Heart left ventricle (tissue), 16 donors: ENCODE measurements around the gene CCNYL1. TPM values are rescaled to one million over a fixed set of nuclear protein-coding genes. Genes with fewer than 3 reads are reported as not detected.
A peak's percentile ranks its signal among the peaks of the same experiment; 100 is the strongest.

Experiments used
- ATAC-seq, 4 donors: fragments of 200-7000 bp; cut with Tn5 transposase; one replicate each; pipeline ENCODE4 v1.9.1; 2020 to 2022; ENCODE audit warnings: moderate library complexity in 4 of 4, mild to moderate bottlenecking in 3 of 4, moderate number of reproducible peaks in 1 of 4
- DNase-seq, 5 donors: peaks; one replicate each; pipeline ENCODE4 v3.0.0-alpha.2; 2020
- H3K27ac ChIP-seq, 12 donors: fragments of 200-600 bp; sonication (generic) in 4 of 12; one replicate each; pipeline versions ENCODE4 v1.5.0 to v1.8.0; 2016 to 2022; ENCODE audit warnings: mild to moderate bottlenecking in 2 of 12
- H3K27me3 ChIP-seq, 9 donors: fragments of 200-600 bp; sonication (generic) in 2 of 9; one replicate each; pipeline versions ENCODE4 v1.5.1 to v1.8.0; 2016 to 2022; ENCODE audit warnings: mild to moderate bottlenecking in 3 of 9
- H3K36me3 ChIP-seq, 9 donors: fragments of 200-600 bp; sonication (generic) in 2 of 9; one replicate each; pipeline versions ENCODE4 v1.5.0 to v1.8.0; 2018 to 2022; ENCODE audit warnings: mild to moderate bottlenecking in 2 of 9
- H3K4me1 ChIP-seq, 12 donors: fragments of 200-600 bp; sonication (generic) in 4 of 12; one replicate each; pipeline versions ENCODE4 v1.5.0 to v1.8.0; 2016 to 2022; ENCODE audit warnings: mild to moderate bottlenecking in 3 of 12
- H3K4me3 ChIP-seq, 12 donors: fragments of 200-600 bp; sonication (generic) in 4 of 12; one replicate each; pipeline versions ENCODE4 v1.5.0 to v1.8.0; 2017 to 2022; ENCODE audit warnings: mild to moderate bottlenecking in 9 of 12, moderate library complexity in 4 of 12
- H3K9me3 ChIP-seq, 12 donors: fragments of 200-600 bp; sonication (generic) in 4 of 12; one replicate each; pipeline versions ENCODE4 v1.5.0 to v1.8.0; 2016 to 2022; ENCODE audit warnings: mild to moderate bottlenecking in 1 of 12
- CTCF ChIP-seq, 12 donors: fragments of 200-600 bp; sonication (generic) in 4 of 12; IDR thresholded peaks; one replicate each; pipeline versions ENCODE4 v1.5.0 to v1.8.0; 2018 to 2022; ENCODE audit warnings: antibody characterized with exemption in 12 of 12, mild to moderate bottlenecking in 5 of 12
- POLR2A ChIP-seq, 2 donors: fragments of 450-650 bp; IDR thresholded peaks; one replicate each; pipeline ENCODE4 v1.6.1; 2017; ENCODE audit warnings: antibody characterized with exemption in 2 of 2, mild to moderate bottlenecking in 2 of 2, moderate library complexity in 2 of 2
- WGBS, 4 donors: extraction: QIAGEN DNeasy Blood & Tissue Kit in 2 of 4; methylation state at CpG; one replicate each; pipeline versions ENCODE4 v1.1.5 to v1.1.7; 2013 to 2018; 5-methylcytosine and 5-hydroxymethylcytosine counted together
- intact Hi-C, 10 donors: fragments of 100-400 bp; cut with DNase I; formaldehyde crosslinking; loops; one replicate each; pipeline versions ENCODE4 v1.11.1 to v1.14.2; 2022
- polyA plus RNA-seq, 2 donors: library from polyadenylated mRNA; stranded (reverse); fragments of 200-250 nt; gene quantifications; one replicate each; pipeline ENCODE4 v1.2.3, GENCODE V29; 2013
- total RNA-seq, 9 donors: library from RNA; depleted of rRNA in 2 of 9; stranded (reverse); fragments of >200 nt in 2 of 9; fragmentation: NEBNext Ultra II Directional in 3 of 9; extraction: Animal tissue kit (Norgen Biotek cat#: 25700) in 3 of 9; gene quantifications; one replicate each; pipeline versions ENCODE4 v1.1.0 to v1.2.4, GENCODE V29; 2016 to 2023
- donor health status: ischemic (EF 13 %, LVEDD 7.1; RV severe dilation, severe dysfunction).
- donor health status: healthy with polysubstance abuse.
- donor health status: DM: no; HTN: yes; CAD: no.
- donor health status: DM: no; HTN: no; CAD: no.
- donor health status: ischemic (EF 25% LVEDD 6.9; RV normal size, moderate dysfunction).
- donor health status: ischemic (EF 25% LVEDD 5.7; RV mildly dilated, moderate dysfunction).
- donor health status: healthy.
- donor health status: DM: yes; HTN: yes; CAD: no.
- donor health status: ischemic (EF 35%, LVEDD 5.7; RV mildly dilated, moderate dysfunction).
- donor health status: nonischemic (EF 11% LVEDD 7.7; RV severe dilation, severe dysfunction).
- donor health status: DM: yes; HTN: yes; CAD: no.
- donor health status: PGD.
- donor health status: ischemic (EF 29% LVEDD 5.4; RV normal size, mild dysfunction).
- donor health status: nonischemic (EF 23%, LVEDD 6.1; RV moderate dilation, normal function).

CCNYL1 gene
- total and polyA plus RNA-seq, 11 donors = 3.9 to 17.5 (median 10.9) TPM

DNA sequence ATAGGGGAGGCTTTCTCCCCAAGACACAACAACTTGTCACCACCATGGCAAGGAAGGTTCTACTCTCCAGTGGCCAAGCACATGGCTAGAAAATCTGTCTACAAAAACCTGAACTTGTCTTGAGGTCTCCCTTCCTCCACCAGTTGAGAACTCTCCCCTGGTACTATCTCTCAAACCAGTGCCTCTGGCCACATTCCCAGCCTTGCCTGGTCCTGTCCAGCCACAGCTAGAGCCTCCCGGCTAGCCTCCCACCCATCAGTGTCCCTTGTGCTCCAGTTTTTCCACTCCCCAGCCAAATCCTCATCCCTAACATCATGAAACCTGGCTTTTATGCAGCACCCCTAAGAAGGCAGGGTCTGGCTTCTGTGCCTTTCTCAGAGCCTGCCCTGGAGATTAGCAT, 79.5 kb downstream of the CCNYL1 start:
- H3K4me3 ChIP-seq = no peak overlapping the region
- 38 to 67% (median 53%) methylated on average over 1 of the region's 1 CpG for WGBS, 4 donors
- H3K27me3 ChIP-seq = no peaks in the 10 kb centered on the region
- H3K4me1 ChIP-seq = peaks cover 0 to 31% (median 0%) of the 10 kb centered on the region in 12 donors
- DNase-seq (peak in 3 of 5 donors; percentile 29 to 58 (median 39)), ATAC-seq (peak in 2 of 4 donors; percentile 61 to 65)
- peak overlapping the region in 1 of 12 donors; percentile 62 for H3K27ac ChIP-seq
- H3K36me3 ChIP-seq = no peaks in the 10 kb centered on the region
- no peaks in the 10 kb centered on the region for H3K9me3 ChIP-seq
- intact Hi-C loops = no loop called here
- TF ChIP-seq POLR2A (IDR thresholded peaks at IDR 0.05) (no peak), CTCF (IDR thresholded peaks at IDR 0.05) (no peak)

DNA sequence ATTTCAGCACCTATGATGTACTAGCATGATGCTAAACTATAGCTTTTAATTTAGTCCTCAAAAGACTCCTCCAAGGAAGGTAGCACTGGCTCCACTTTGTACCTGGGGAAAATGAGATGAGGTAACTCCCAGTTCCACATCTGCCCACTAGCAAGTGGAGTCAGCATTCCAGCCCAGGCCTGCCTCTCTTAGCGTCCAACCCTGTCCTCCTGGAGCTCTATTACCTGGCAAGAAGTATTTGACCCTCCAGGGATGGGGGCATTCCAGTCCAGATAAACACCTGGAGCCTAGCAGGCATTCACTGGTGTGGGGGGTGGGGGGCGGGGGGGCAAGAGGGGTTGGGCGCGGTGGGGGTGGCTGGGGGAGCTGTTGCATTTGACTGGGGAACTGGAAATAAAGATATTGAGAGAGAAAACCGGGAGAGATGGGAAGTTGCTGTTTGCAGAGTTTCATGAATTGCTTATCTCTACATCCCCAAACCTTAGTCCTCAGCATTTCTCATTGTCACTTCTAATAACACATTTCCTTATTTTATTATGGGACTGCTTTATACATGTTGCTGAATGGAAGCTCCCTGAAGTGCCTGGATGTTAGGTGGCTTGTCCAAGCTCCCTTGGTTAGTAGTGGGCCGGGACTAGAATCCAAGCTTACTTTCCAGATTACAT, 80.3 kb downstream of the CCNYL1 start:
- Histone ChIP-seq H3K4me1 (peaks cover 0 to 31% (median 3%) of the 10 kb centered on the region in 12 donors), H3K36me3 (no peaks in the 10 kb centered on the region), H3K27ac (peak overlapping the region in 1 of 12 donors; percentile 62), H3K4me3 (no peak overlapping the region), H3K27me3 (no peaks in the 10 kb centered on the region), H3K9me3 (no peaks in the 10 kb centered on the region)
- TF ChIP-seq CTCF (IDR thresholded peaks at IDR 0.05) (no peak), POLR2A (IDR thresholded peaks at IDR 0.05) (no peak)
- intact Hi-C loops = no loop called here
- 63 to 68% (median 66%) methylated on average over 6 of the region's 6 CpGs for WGBS, 4 donors
- ATAC-seq (no peak), DNase-seq (no peak)

DNA sequence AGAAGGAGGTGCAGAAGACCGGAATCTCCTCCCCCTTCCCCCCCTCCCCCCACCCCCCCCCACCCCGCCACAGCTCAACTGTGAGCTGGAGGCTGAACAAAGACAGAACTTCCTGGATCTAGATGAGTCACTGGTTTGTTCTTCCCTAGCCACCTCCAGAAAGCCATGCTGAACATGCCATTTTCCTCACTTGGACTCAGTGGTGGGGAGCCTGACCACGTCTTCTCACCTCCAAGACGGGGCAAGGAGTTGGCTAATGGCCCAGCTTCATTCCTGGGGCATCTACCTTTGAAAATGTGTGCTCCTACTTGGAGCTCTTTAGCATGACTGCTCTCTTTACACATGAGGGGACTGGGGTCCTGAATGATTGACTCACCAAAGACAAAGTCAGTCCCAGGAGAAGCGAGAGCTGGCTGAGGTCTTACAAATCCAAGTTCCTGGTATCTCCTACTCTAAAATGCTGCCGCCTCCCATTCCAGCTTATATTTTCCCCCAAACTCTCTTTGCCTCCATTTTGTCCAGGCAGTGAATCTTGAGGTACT, 80.9 kb downstream of the CCNYL1 start:
- H3K9me3 ChIP-seq = no peaks in the 10 kb centered on the region
- H3K4me1 ChIP-seq = peaks cover 0 to 31% (median 6%) of the 10 kb centered on the region in 12 donors
- H3K27me3 ChIP-seq = no peaks in the 10 kb centered on the region
- intact Hi-C loops = no loop called here
- no peaks in the 10 kb centered on the region for H3K36me3 ChIP-seq
- WGBS, 4 donors = 56 to 73% (median 66%) methylated on average over 6 of the region's 6 CpGs
- DNase-seq = no peak
- no peak overlapping the region for H3K4me3 ChIP-seq
- TF ChIP-seq CTCF (IDR thresholded peaks at IDR 0.05) (no peak), POLR2A (IDR thresholded peaks at IDR 0.05) (no peak)
- ATAC-seq = peak in 3 of 4 donors; percentile 61 to 81 (median 68)
- H3K27ac ChIP-seq = peak overlapping the region in 4 of 12 donors; percentile 11 to 93 (median 50)

DNA sequence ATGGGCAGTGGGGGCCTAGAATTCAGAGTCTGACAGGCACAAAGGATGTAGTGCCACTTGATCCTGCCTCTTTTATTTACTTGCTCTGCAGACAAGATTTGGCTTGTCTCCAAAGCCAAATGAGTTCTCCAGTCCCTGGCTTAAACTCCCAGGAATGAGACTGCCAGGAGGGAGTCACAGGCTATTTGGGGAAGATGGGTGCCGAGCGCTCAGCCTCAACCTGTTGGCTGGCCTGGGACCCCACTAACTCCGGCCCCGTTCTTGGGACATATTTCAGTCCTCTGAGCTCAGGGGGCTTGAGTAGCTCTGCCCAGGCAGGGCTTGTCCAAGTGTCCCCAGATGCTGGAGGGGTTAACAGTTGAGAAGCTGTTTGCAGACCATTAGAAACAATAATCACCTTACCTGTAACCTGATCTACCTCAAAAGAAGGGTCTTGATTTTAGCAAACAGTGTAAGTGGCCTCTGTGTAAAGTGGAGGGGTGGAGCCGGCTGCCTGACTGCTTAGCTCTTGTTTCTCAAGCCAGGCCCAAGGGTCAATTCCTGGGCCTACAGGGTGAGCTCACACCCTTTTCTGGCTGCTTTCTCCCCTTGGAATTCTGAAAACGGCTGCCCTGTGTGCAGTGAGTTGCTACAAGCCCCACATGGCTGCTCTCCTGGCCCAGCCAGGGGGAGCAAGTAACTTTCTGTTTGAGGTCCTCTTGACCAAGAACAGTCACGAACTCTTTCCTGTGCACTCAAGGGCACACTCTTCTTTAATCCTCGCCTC, 85.3 kb downstream of the CCNYL1 start:
- 35 to 54% (median 43%) methylated on average over 8 of the region's 8 CpGs for WGBS, 4 donors
- no peak for TF ChIP-seq POLR2A (IDR thresholded peaks at IDR 0.05)
- TF ChIP-seq CTCF (IDR thresholded peaks at IDR 0.05) = no peak
- H3K4me1 ChIP-seq = peaks cover 0 to 18% (median 6%) of the 10 kb centered on the region in 12 donors
- no peaks in the 10 kb centered on the region for H3K9me3 ChIP-seq
- no peak overlapping the region for H3K4me3 ChIP-seq
- peak overlapping the region in 3 of 12 donors; percentile 13 to 22 (median 17) for H3K27ac ChIP-seq
- ATAC-seq = peak; percentile 71 to 86 (median 81)
- DNase-seq = peak in 3 of 5 donors; percentile 29 to 48 (median 46)
- no peaks in the 10 kb centered on the region for H3K36me3 ChIP-seq
- no peaks in the 10 kb centered on the region for H3K27me3 ChIP-seq
- intact Hi-C loops = no loop called here
